Stimulated activated memory B cell treated with anti-CD40 and anti-IgM and Interleukin-4, amounts not matched to agents 10 μg/mL and 1 μg/mL and 100 μg/mL, for 72 hours (primary cell): ENCODE results near the gene MICAL3.
A peak's percentile ranks its signal among the peaks of the same experiment; 100 is the strongest.
"Not testable (repeated sequence)": the region's sequence is repeated elsewhere in the genome, so short reads cannot be mapped to it uniquely, and the experiment has no call there.

Source experiments
- ATAC-seq: fragments of 150-1000 bp; cut with Tn5 transposase; 2 replicates; pipeline ENCODE4 v1.10.0; 2021
- H3K27ac Mint-ChIP-seq: one replicate; pipeline ENCODE4 v1.8.0; 2022; ENCODE audit warnings: mild to moderate bottlenecking, mixed read lengths
- H3K27me3 Mint-ChIP-seq: one replicate; pipeline ENCODE4 v1.8.0; 2022; ENCODE audit warnings: mixed read lengths
- H3K36me3 Mint-ChIP-seq: one replicate; pipeline ENCODE4 v1.8.0; 2022; ENCODE audit warnings: mixed read lengths
- H3K4me1 Mint-ChIP-seq: one replicate; pipeline ENCODE4 v1.8.0; 2022; ENCODE audit warnings: mixed read lengths
- H3K4me3 Mint-ChIP-seq: one replicate; pipeline ENCODE4 v1.8.0; 2022; ENCODE audit warnings: mild to moderate bottlenecking, moderate library complexity, mixed read lengths
- H3K9me3 Mint-ChIP-seq: one replicate; pipeline ENCODE4 v1.8.0; 2022; ENCODE audit warnings: mixed read lengths

Gene MICAL3

DNA sequence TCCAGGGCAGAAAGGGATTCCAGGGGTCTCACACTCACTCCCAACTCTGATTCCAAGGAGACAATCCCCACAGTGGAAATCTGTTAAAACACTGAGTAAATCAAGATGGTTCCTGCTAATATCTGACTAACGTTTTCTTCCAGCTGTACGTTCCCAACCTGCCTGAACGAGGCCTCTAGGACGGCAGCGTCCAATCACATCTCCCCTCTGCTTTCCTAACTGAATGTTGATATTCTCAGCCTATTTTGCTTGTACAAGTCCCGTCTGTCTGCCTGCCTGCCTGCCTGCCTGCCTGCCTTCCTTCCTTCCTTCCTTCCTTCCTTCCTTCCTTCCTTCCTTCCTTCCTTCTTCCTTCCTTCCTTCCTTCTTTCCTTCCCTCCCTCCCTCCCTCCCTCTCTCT, 39.4 kb upstream of the MICAL3 start:
- H3K36me3 Mint-ChIP-seq, H3K4me3 Mint-ChIP-seq, H3K27me3 Mint-ChIP-seq, H3K9me3 Mint-ChIP-seq, ATAC-seq: not testable (repeated sequence)
- H3K4me1 Mint-ChIP-seq: peaks cover 58% of the 10 kb centered on the region
- peak overlapping the region; percentile 78 for H3K27ac Mint-ChIP-seq

DNA sequence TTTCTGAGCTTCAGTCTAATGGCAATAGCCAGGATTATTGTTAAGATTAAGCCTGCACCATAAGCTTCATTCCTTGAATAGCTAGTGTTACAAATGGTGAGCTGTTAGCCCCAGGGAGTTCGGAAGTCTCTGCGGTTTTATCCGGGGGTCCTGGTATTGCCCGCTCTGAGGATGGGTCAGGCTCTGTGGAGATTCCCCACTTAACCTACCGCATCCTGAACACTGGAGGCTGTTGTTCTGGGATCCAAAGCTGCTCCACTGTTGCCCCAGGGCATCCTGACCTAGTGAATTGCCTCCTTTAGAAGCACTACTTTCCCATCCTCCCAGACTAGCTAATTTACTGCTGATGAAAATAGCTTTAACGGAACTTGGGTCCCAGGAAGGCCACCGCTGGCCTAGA, 38.9 kb upstream of the MICAL3 start:
- H3K4me3 Mint-ChIP-seq: no peak overlapping the region
- peak overlapping the region; percentile 78 for H3K27ac Mint-ChIP-seq
- no peaks in the 10 kb centered on the region for H3K36me3 Mint-ChIP-seq
- no peaks in the 10 kb centered on the region for H3K9me3 Mint-ChIP-seq
- no peaks in the 10 kb centered on the region for H3K27me3 Mint-ChIP-seq
- peaks cover 58% of the 10 kb centered on the region for H3K4me1 Mint-ChIP-seq
- no peak for ATAC-seq

DNA sequence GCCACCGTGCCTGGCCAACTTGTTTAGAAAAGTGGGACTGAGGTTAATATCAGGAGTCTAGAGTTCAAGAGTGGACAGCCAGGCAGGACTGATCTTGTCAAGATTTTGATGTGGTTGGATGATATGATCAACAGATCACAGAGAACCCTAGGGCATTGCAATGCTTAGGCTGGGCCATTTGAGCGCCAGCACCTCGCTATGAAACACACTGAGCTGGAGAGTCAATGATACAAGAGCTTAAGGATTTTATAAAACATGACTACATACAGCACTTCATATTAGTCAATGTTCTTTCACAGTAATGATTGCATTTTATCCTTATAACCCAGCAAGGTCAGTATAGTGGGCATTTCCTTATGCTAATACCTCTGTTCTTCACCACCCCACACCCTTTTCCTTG, 38.1 kb upstream of the MICAL3 start:
- Mint-ChIP-seq H3K36me3 (no peaks in the 10 kb centered on the region), H3K4me3 (no peak overlapping the region), H3K4me1 (peaks cover 58% of the 10 kb centered on the region), H3K27me3 (no peaks in the 10 kb centered on the region), H3K9me3 (no peaks in the 10 kb centered on the region), H3K27ac (no peak overlapping the region)
- no peak for ATAC-seq

DNA sequence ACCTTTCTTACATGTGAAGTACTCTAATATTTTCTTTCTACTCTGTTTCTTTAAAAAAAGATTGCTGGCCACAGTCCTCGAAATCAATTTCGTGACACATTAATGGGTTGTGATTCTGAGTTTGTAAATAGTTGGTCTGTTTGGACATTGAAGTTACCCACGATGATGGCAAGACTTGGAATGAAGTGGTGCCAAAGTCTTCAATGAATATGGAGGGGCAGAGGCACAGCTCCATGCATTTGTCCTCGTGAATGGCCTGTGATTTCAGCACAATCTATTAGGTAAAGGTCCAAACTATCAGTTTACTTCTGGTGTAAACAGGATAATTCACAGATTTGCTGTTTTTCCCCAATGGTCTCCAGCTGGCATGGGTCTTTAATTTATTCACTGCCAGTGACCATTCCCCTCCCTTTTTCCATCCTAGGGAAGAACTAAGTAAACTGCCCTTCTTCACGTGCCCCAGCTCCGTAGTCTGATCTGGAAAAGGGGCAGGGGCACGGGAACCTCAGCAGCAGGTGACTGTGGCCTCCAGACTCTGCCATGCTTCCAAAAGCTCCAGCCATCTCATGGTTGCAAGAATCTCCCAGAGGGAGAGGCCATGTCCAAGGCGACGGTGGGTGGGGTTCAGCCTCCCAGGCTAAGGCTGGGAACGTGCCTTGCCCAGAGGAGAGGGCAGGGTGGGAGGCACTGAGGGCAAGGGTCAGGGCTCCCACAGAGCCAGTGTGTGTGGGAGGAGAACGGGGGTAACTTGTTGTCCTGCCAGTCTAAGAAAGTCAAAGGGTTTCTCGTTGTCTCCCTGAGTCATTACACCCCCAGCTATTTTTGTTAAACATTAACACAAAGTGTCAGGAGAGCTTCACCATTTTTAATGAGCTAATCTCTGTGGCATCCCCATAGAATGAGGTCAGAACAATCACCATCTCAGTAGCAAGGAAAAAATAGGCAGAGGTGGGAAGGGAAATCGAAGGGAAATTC, 36.6 kb upstream of the MICAL3 start:
- no peak for ATAC-seq
- no peak overlapping the region for H3K4me3 Mint-ChIP-seq
- peaks cover 59% of the 10 kb centered on the region for H3K4me1 Mint-ChIP-seq

DNA sequence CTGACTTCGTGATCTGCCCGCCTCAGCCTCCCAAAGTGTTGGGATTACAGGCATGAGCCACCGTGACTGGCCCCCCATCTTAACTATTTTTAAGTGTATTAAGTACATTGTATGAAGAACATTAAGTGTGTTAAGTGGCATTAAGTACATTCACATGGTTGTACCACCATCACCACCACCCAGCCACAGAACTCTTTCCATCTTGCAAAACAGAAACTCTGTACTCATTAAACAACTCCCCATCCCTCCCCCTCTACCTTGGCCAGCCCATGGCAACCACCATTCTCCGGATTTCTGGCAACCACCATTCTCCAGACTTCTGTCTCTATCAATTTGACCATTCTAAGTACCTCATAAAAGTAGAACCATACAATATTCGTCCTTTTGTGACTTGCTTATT, 35.6 kb upstream of the MICAL3 start:
- Mint-ChIP-seq H3K9me3 (no peaks in the 10 kb centered on the region), H3K4me1 (peaks cover 59% of the 10 kb centered on the region)
- no peak for ATAC-seq

More for the DNA sequence above, 36.6 kb upstream of the MICAL3 start:
- Mint-ChIP-seq H3K36me3 (no peaks in the 10 kb centered on the region), H3K27me3 (no peaks in the 10 kb centered on the region), H3K9me3 (no peaks in the 10 kb centered on the region), H3K27ac (no peak overlapping the region)

DNA sequence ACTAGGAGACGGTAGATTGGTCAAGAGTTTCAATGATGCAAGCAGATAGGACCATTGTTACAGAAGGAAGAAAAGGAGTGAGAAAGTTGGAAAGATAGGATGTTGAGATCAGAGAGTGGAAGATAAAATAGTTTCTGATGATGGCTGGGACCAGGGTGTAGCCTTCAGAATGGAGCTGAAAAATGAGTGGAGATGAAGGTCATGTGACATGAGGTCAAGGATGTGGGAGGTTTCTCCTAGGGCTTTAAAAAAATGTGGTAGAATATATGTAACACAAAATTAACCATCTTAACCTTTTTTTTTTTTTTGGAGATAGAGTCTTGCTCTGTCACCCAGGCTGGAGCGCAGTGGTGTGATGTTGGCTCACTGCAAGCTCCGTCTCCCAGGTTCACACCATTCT, 35.1 kb upstream of the MICAL3 start:
- H3K27me3 Mint-ChIP-seq: no peaks in the 10 kb centered on the region

More for the DNA sequence above, 35.6 kb upstream of the MICAL3 start:
- no peak overlapping the region for H3K4me3 Mint-ChIP-seq
- no peaks in the 10 kb centered on the region for H3K36me3 Mint-ChIP-seq
- no peaks in the 10 kb centered on the region for H3K27me3 Mint-ChIP-seq
- H3K27ac Mint-ChIP-seq: peak overlapping the region; percentile 98

DNA sequence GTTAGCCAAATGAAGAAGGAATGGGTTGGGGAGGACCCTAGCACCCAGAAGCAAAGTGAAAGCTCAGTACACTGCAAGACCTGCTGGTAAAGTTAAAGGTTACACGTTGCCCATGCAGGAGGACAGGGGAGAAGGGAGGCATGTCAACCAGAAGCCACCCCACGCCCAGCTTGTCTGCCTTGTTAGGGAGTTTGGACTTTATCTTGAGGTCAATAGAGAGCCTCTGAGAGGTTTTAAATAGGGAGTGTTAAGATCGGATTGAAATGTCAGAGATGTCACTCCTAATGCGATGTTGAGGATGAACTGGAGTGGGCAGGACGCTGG, 34.7 kb upstream of the MICAL3 start:
- Mint-ChIP-seq H3K4me3 (no peak overlapping the region), H3K9me3 (no peaks in the 10 kb centered on the region), H3K4me1 (peaks cover 63% of the 10 kb centered on the region), H3K27ac (peak overlapping the region; percentile 98), H3K27me3 (no peaks in the 10 kb centered on the region), H3K36me3 (no peaks in the 10 kb centered on the region)
- ATAC-seq: no peak

More for the DNA sequence above, 35.1 kb upstream of the MICAL3 start:
- H3K4me1 Mint-ChIP-seq: peaks cover 59% of the 10 kb centered on the region
- peak overlapping the region; percentile 98 for H3K27ac Mint-ChIP-seq
- no peaks in the 10 kb centered on the region for H3K36me3 Mint-ChIP-seq
- ATAC-seq: no peak
- H3K4me3 Mint-ChIP-seq: no peak overlapping the region
- no peaks in the 10 kb centered on the region for H3K9me3 Mint-ChIP-seq

DNA sequence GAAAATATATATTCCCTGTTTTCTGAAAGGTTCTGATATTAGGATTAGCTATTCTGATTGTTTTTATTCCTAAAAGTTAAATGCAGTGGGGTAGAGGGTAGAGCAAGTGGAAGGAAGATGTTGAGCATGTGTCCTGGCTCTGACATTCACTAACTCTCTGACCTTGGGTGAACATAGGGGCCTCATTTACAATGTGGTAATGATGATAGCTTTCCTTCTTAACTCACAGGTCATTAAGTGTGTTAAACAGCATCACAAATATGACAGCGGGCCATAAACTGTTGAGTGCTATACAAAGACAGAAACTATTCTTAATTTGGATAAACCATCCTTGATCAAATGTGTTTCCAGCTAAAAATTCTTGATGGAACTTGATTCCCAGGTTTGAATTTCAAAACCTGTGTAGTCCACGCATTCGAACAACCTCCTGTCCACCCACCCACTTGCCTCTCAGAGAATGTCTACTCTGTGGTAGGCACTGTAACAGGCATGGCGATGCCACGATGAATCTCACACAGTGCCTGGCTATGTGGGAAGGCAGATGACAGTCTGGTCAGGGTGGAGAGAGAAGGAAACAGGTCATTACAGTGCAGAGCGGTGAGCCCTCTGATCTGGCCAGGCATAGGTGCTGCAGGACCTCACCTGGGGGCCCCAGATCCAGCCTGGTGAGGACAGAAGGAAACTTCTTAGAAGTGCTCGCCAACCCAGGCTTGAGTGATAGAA, 34.2 kb upstream of the MICAL3 start:
- peak overlapping the region; percentile 98 for H3K27ac Mint-ChIP-seq
- no peaks in the 10 kb centered on the region for H3K27me3 Mint-ChIP-seq
- no peaks in the 10 kb centered on the region for H3K9me3 Mint-ChIP-seq
- peaks cover 65% of the 10 kb centered on the region for H3K4me1 Mint-ChIP-seq
- no peaks in the 10 kb centered on the region for H3K36me3 Mint-ChIP-seq
- no peak overlapping the region for H3K4me3 Mint-ChIP-seq
- ATAC-seq: no peak

DNA sequence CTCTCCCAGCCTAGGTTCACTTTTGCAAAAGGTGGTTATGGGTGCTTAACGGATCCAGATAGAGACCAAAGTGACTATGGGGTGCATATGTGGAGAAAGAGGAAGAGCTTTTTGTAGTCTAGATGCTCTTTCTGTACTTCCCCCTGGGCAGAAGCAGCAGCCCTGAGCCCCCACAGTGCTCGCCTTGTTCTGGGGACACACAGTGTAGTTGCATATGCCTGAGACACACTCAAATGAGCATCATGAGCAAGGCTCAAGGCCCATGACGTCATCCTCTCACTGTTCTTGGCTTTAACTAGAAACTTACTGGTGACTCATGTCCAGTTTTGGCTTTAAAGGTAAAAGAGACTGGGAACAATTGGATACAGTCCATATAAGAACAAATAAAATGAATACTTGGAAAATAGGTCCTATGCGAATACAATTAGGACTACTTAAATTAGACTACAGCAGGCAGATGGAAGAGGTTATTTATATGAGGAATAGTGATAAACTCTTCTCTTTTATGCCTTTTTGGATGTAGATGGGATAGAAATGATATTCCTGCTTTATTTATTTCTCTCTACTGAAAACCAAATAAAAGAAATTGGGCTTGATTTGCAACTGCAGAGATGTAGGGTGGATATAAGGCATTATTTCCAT, 33.3 kb upstream of the MICAL3 start:
- Mint-ChIP-seq H3K9me3 (no peaks in the 10 kb centered on the region), H3K4me3 (peak overlapping the region; percentile 78), H3K27me3 (no peaks in the 10 kb centered on the region), H3K27ac (peak overlapping the region; percentile 98), H3K36me3 (no peaks in the 10 kb centered on the region), H3K4me1 (peaks cover 65% of the 10 kb centered on the region)
- peak; percentile 92 for ATAC-seq

DNA sequence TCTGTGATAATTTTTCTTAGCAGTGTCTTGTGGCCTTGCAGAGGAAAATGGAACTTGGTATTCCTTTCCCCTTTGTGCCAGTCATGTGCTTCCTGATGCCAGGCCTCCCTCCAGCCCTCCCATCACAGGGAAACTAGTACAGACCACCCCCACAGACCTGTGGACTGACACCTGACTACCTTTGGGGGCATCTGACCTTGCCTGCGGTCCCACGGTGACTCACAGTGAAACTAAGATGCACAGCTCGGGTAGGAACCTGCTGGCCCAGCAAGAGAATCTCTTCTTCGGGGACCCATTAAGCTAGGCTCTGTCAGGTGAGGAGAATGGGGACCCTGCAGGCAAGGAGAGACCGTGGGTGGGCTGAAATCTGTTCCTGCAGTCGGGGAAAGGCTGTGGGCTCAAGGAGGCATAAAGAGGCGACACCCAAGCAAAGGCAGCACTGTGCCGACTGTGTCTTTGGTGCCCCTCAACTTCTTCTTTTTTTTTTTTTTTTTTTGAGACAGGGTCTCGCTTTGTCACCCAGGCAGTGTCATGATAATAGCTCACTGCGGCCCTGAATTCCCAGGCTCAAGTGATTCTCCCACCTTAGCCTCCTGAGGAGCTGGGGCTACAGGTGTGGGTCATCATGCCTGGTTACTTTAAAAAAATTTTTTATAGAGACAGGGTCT, 32.6 kb upstream of the MICAL3 start:
- Mint-ChIP-seq H3K9me3 (no peaks in the 10 kb centered on the region), H3K27me3 (no peaks in the 10 kb centered on the region), H3K27ac (peak overlapping the region; percentile 98), H3K4me3 (peak overlapping the region; percentile 78), H3K4me1 (peaks cover 65% of the 10 kb centered on the region), H3K36me3 (no peaks in the 10 kb centered on the region)
- peak; percentile 90 for ATAC-seq

DNA sequence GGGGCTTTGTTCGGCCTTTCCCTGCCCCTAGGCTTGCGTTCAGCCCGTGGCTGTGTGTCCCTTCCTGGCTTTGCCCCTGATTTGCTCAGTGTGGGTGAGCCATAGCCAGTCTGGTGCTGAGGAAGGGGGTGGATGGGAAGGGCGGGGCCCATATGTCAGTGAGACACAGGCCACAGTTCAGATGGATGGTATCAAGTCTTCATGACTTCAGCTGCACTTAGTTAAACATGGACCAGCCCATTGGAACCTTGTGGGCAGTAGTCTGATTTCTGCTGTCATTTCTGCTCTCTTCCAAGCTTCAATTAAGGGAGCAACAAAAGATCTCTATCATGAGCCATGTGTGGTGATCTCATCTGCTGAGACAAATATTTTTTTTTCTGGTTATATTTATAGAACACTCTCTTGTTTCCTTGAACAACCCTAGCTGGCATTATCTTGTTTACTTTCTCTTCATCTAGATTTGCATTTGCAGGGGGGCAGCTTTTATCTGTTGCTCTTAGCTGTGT, 31.9 kb upstream of the MICAL3 start:
- H3K4me3 Mint-ChIP-seq: peak overlapping the region; percentile 78
- peaks cover 65% of the 10 kb centered on the region for H3K4me1 Mint-ChIP-seq
- no peaks in the 10 kb centered on the region for H3K36me3 Mint-ChIP-seq
- no peaks in the 10 kb centered on the region for H3K27me3 Mint-ChIP-seq
- H3K27ac Mint-ChIP-seq: peak overlapping the region; percentile 98
- ATAC-seq: peak; percentile 58
- no peaks in the 10 kb centered on the region for H3K9me3 Mint-ChIP-seq

DNA sequence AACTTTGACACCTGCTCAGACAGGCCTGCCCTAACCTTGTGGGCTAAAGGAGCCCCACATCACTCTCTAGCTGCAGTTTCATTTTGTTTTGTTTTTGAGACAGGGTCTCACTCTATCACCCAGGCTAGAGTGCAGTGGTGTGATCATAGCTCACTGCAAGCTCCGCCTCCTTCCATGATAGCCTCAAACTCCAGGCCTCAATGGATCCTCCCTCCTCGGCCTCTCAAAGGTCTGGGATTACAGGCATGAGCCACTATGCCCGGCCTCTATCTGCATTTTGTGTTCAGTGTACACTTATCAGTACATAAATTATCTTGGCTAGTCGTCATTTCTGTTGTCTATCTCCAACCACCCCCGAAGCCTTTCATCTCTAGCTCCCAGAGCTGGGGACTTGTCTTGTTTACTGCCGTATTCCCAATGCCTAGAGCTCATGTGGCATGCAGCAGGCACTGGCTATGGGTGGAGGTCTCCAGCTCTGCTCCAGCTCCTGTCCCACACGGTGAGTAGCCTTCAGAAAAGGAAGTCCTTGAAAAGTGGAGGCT, 31.3 kb upstream of the MICAL3 start:
- peak overlapping the region; percentile 98 for H3K27ac Mint-ChIP-seq
- no peak for ATAC-seq

DNA sequence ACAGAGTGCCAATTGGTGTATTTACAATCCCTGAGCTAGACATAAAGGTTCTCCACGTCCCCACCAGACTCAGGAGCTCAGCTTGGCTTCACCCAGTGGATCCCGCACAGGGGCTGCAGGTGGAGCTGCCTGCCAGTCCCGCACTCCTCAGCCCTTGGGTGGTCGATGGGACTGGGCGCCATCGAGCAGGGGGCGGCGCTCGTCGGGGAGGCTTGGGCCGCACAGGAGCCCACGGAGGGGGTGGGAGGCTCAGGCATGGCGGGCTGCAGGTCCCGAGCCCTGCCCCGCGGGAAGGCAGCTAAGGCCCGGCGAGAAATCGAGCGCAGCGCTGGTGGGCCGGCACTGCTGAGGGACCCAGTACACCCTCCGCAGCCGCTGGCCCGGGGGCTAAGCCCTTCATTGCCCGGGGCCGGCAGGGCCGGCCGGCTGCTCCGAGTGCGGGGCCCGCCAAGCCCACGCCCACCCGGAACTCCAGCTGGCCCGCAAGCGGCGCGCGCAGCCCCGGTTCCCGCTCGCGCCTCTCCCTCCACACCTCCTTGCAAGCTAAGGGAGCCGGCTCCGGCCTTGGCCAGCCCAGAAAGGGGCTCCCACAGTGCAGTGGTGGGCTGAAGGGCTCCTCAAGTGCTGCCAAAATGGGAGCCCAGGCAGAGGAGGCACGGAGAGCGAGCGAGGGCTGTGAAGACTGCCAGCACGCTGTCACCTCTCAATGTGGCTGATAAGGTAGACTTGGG, 29.0 kb upstream of the MICAL3 start:
- ATAC-seq, H3K36me3 Mint-ChIP-seq, H3K27me3 Mint-ChIP-seq, H3K4me3 Mint-ChIP-seq, H3K9me3 Mint-ChIP-seq: not testable (repeated sequence)
- Mint-ChIP-seq H3K4me1 (peaks cover 46% of the 10 kb centered on the region), H3K27ac (peak overlapping the region; percentile 98)

More for the DNA sequence above, 31.3 kb upstream of the MICAL3 start:
- Mint-ChIP-seq H3K36me3 (no peaks in the 10 kb centered on the region), H3K27me3 (no peaks in the 10 kb centered on the region), H3K9me3 (no peaks in the 10 kb centered on the region), H3K4me1 (peaks cover 65% of the 10 kb centered on the region), H3K4me3 (no peak overlapping the region)

DNA sequence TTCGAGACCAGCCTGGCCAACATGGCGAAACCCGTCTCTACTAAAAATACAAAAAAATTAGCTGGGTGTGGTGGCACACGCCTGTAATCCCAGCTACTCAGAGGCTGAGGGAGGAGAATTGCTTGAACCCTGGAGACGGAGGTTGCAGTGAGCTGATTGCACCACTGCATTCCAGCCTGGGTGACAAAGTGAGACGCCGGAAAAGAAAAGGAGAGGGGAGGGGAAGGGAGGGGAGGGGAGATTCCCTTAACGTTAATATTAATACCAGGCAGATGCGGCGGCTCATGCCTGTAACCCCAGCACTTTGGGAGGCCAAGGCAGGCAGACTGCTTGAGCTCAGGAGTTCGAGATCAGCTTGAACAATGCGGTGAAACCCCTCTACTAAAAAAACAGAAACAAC, 26.8 kb upstream of the MICAL3 start:
- H3K4me1 Mint-ChIP-seq: peaks cover 23% of the 10 kb centered on the region
- not testable (repeated sequence) for H3K4me3 Mint-ChIP-seq, ATAC-seq, H3K27me3 Mint-ChIP-seq, H3K36me3 Mint-ChIP-seq, H3K9me3 Mint-ChIP-seq
- peak overlapping the region; percentile 36 for H3K27ac Mint-ChIP-seq
